Upper lobe of left lung (tissue), 6 donors: Measurements from ENCODE around the gene DCST1. TPM values are rescaled to one million over a fixed set of nuclear protein-coding genes. Genes with fewer than 3 reads are reported as not detected.

Experiments
- ATAC-seq, 2 donors: fragments of 200-7000 bp; cut with Tn5 transposase; one replicate each; pipeline ENCODE4 v1.9.1; 2022; ENCODE audit warnings: mild to moderate bottlenecking in 2 of 2, moderate library complexity in 2 of 2; ENCODE audit not compliant: low FRiP score in 2 of 2
- DNase-seq, 2 donors: peaks; one replicate each; pipeline ENCODE4 v3.0.0-alpha.2; 2019 to 2020
- H3K27ac ChIP-seq, 4 donors: fragments of 200-600 bp; sonication (generic); one replicate each; pipeline ENCODE4 v1.5.1; 2016 to 2019
- H3K27me3 ChIP-seq, 4 donors: fragments of 200-600 bp; sonication (generic); one replicate each; pipeline ENCODE4 v1.5.1; 2017 to 2019
- H3K36me3 ChIP-seq, 4 donors: fragments of 200-600 bp; sonication (generic); one replicate each; pipeline ENCODE4 v1.5.1; 2016 to 2019
- H3K4me1 ChIP-seq, 4 donors: fragments of 200-600 bp; sonication (generic); one replicate each; pipeline ENCODE4 v1.5.1; 2018 to 2019
- H3K4me3 ChIP-seq, 4 donors: fragments of 200-600 bp; sonication (generic); one replicate each; pipeline ENCODE4 v1.5.1; 2017 to 2019; ENCODE audit warnings: mild to moderate bottlenecking in 2 of 4, moderate library complexity in 1 of 4
- H3K9me3 ChIP-seq, 4 donors: fragments of 200-600 bp; sonication (generic); one replicate each; pipeline ENCODE4 v1.5.1; 2018 to 2019
- CTCF ChIP-seq, 6 experiments: fragments of 450-650 bp in 4 of 6; fragments of 200-600 bp in 2 of 6; sonication (generic) in 2 of 6; IDR thresholded peaks; one replicate each; pipeline ENCODE4 v1.5.1; 2016 to 2019; ENCODE audit warnings: antibody characterized with exemption in 6 of 6
- EP300 ChIP-seq, 4 donors: sonication (generic); formaldehyde crosslinking; IDR thresholded peaks; one replicate each; pipeline ENCODE4 v1.5.1; 2017; ENCODE audit warnings: antibody characterized with exemption in 4 of 4, control low read depth in 2 of 4
- POLR2A ChIP-seq, 4 donors: fragments of 450-650 bp; IDR thresholded peaks; one replicate each; pipeline ENCODE4 v1.5.1; 2016 to 2017; ENCODE audit warnings: antibody characterized with exemption in 4 of 4, mild to moderate bottlenecking in 2 of 4
- POLR2AphosphoS5 ChIP-seq, 2 donors: sonication (generic); formaldehyde crosslinking; IDR thresholded peaks; one replicate each; pipeline ENCODE4 v1.5.1; 2017; ENCODE audit warnings: antibody characterized with exemption in 2 of 2
- WGBS, 2 donors: methylation state at CpG; one replicate each; pipeline ENCODE4 v1.1.5; 2017 to 2018; 5-methylcytosine and 5-hydroxymethylcytosine counted together
- total RNA-seq, 6 donors: library from RNA; depleted of rRNA in 4 of 6; stranded (reverse); fragments of >200 nt in 4 of 6; gene quantifications; one replicate each; pipeline versions ENCODE4 v1.1.0 to v1.2.1, GENCODE V29; 2016 to 2021
- donor health status: DM: no; HTN: no; CAD: no; lungs with moderate emphysema.
- donor health status: DM: no; HTN: yes; CAD: no; lungs with severe emphysema.

DCST1 gene
- total RNA-seq, 6 donors from 2014 or later, result 0.89 TPM; not detected in 5

DNA sequence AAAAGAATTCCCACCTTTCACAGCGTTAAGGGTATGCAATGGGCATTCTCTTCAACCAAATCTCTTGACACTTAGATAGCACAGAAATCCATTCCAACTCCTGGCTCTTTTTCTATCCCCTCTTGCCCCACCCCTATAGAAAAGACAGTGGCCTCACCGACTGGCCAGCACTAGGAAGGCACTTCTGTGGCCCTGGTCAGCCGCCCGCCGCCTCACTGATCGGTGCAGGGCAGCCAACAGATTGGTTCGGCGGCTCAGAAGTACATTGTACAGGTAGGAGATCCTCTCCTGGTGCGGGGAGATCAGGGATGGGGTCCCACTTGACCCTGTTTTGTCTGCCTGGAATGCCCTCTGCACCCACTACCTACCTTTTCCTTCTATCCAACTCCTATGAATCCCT is 9.3 kb upstream of the DCST1 start:
- Histone ChIP-seq H3K27me3 (no peaks in the 10 kb centered on the region), H3K9me3 (no peaks in the 10 kb centered on the region), H3K4me1 (peaks cover 0 to 9% (median 6%) of the 10 kb centered on the region in 4 donors), H3K4me3 (no peak overlapping the region), H3K36me3 (no peaks in the 10 kb centered on the region), H3K27ac (no peak overlapping the region)
- WGBS, 2 donors, result 90 to 95% methylated on average over 9 of the region's 9 CpGs
- DNase-seq (no peak), ATAC-seq (no peak)
- no peak for TF ChIP-seq CTCF (IDR thresholded peaks at IDR 0.05)
- no peak for TF ChIP-seq POLR2A (IDR thresholded peaks at IDR 0.05)
- TF ChIP-seq POLR2AphosphoS5 (IDR thresholded peaks at IDR 0.05), result no peak
- TF ChIP-seq EP300 (IDR thresholded peaks at IDR 0.05), result no peak

- Histone ChIP-seq H3K36me3 (no peaks in the 10 kb centered on the region), H3K27ac (no peak overlapping the region), H3K27me3 (no peaks in the 10 kb centered on the region), H3K9me3 (no peaks in the 10 kb centered on the region), H3K4me1 (peaks cover 0 to 8% (median 5%) of the 10 kb centered on the region in 4 donors), H3K4me3 (no peak overlapping the region)
- ATAC-seq (no peak), DNase-seq (no peak)
- TF ChIP-seq POLR2AphosphoS5 (IDR thresholded peaks at IDR 0.05) (no peak), POLR2A (IDR thresholded peaks at IDR 0.05) (no peak)
- WGBS, 2 donors, result 79 to 80% methylated on average over 2 to 9 of the region's 9 CpGs
These were observed 7.5 kb upstream of the DCST1 start for GRCh38 chr1:155026154-155026553.

- no peak for TF ChIP-seq EP300 (IDR thresholded peaks at IDR 0.05)
- no peak for TF ChIP-seq CTCF (IDR thresholded peaks at IDR 0.05)
- no peak for TF ChIP-seq POLR2AphosphoS5 (IDR thresholded peaks at IDR 0.05)
- no peak for TF ChIP-seq POLR2A (IDR thresholded peaks at IDR 0.05)
- ATAC-seq, result no peak
These were observed 7.0 kb upstream of the DCST1 start for GRCh38 chr1:155026588-155026987.

GRCh38 chr1:155029513-155030242 is 3.9 kb upstream of the DCST1 start:
- ATAC-seq, result peak in 1 of 2 donors; percentile 27
- Histone ChIP-seq H3K36me3 (no peaks in the 10 kb centered on the region), H3K4me1 (no peaks in the 10 kb centered on the region), H3K27me3 (no peaks in the 10 kb centered on the region), H3K9me3 (no peaks in the 10 kb centered on the region), H3K4me3 (no peak overlapping the region), H3K27ac (no peak overlapping the region)
- no peak for DNase-seq
- WGBS, 2 donors, result 87 to 89% methylated on average over 12 to 16 of the region's 16 CpGs
- no peak for TF ChIP-seq POLR2A (IDR thresholded peaks at IDR 0.05)
- TF ChIP-seq POLR2AphosphoS5 (IDR thresholded peaks at IDR 0.05), result no peak
- no peak for TF ChIP-seq EP300 (IDR thresholded peaks at IDR 0.05)
- no peak for TF ChIP-seq CTCF (IDR thresholded peaks at IDR 0.05)

More at GRCh38 chr1:155026588-155026987, 7.0 kb upstream of the DCST1 start:
- Histone ChIP-seq H3K27me3 (no peaks in the 10 kb centered on the region), H3K27ac (no peak overlapping the region), H3K4me3 (no peak overlapping the region), H3K36me3 (no peaks in the 10 kb centered on the region), H3K9me3 (no peaks in the 10 kb centered on the region), H3K4me1 (peaks cover 0 to 8% (median 5%) of the 10 kb centered on the region in 4 donors)
- DNase-seq, result no peak
- WGBS, 2 donors, result 81 to 86% methylated on average over 5 to 6 of the region's 6 CpGs

GRCh38 chr1:155030243-155030795 is 3.3 kb upstream of the DCST1 start:
- DNase-seq (no peak), ATAC-seq (peak in 1 of 2 donors; percentile 7)
- WGBS, 2 donors, result 83 to 97% methylated on average over 5 to 15 of the region's 15 CpGs

More at GRCh38 chr1:155030243-155030795, 3.3 kb upstream of the DCST1 start:
- Histone ChIP-seq H3K9me3 (no peaks in the 10 kb centered on the region), H3K27ac (no peak overlapping the region), H3K36me3 (no peaks in the 10 kb centered on the region), H3K4me3 (no peak overlapping the region), H3K27me3 (no peaks in the 10 kb centered on the region), H3K4me1 (no peaks in the 10 kb centered on the region)
- TF ChIP-seq CTCF (IDR thresholded peaks at IDR 0.05), result no peak
- no peak for TF ChIP-seq POLR2AphosphoS5 (IDR thresholded peaks at IDR 0.05)
- no peak for TF ChIP-seq EP300 (IDR thresholded peaks at IDR 0.05)
- no peak for TF ChIP-seq POLR2A (IDR thresholded peaks at IDR 0.05)
